ENCODE measurements around the gene MEIKIN.
"Not testable (repeated sequence)": the region's sequence is repeated elsewhere in the genome, so short reads cannot be mapped to it uniquely, and the experiment has no call there.

MEIKIN gene

GRCh38 chr5:131786900-131787692 lies 158.4 kb downstream of the MEIKIN start:
- Mint-ChIP-seq H3K9me3 (no peaks in the 10 kb centered on the region), H3K27me3 (no peaks in the 10 kb centered on the region), H3K27ac (no peak overlapping the region), H3K4me1 (peaks cover 31% of the 10 kb centered on the region), H3K4me3 (no peak overlapping the region)
- DNase-seq (no peak), ATAC-seq (no peak)

GRCh38 chr5:131786036-131786435 lies 159.4 kb downstream of the MEIKIN start:
- H3K4me3 Mint-ChIP-seq = no peak overlapping the region
- no peaks in the 10 kb centered on the region for H3K27me3 Mint-ChIP-seq
- no peak overlapping the region for H3K27ac Mint-ChIP-seq
- no peak for DNase-seq
- no peak for ATAC-seq
- H3K9me3 Mint-ChIP-seq = no peaks in the 10 kb centered on the region
- H3K4me1 Mint-ChIP-seq = peaks cover 28% of the 10 kb centered on the region

- Mint-ChIP-seq H3K27me3 (no peaks in the 10 kb centered on the region), H3K4me3 (no peak overlapping the region), H3K27ac (peak overlapping the region in 1 of 2 donors; percentile 37), H3K4me1 (peaks cover 27% of the 10 kb centered on the region), H3K9me3 (no peaks in the 10 kb centered on the region)
- no peak for DNase-seq
- no peak for ATAC-seq
Measured at GRCh38 chr5:131783874-131784273, 161.6 kb downstream of the MEIKIN start.

- no peak overlapping the region for H3K27ac Mint-ChIP-seq
- DNase-seq = no peak
- peaks cover 27% of the 10 kb centered on the region for H3K4me1 Mint-ChIP-seq
- ATAC-seq = no peak
- H3K27me3 Mint-ChIP-seq = no peaks in the 10 kb centered on the region
- no peaks in the 10 kb centered on the region for H3K9me3 Mint-ChIP-seq
- H3K4me3 Mint-ChIP-seq = no peak overlapping the region
Measured at GRCh38 chr5:131783357-131783756, 162.1 kb downstream of the MEIKIN start.

- H3K4me3 Mint-ChIP-seq = no peak overlapping the region
- ATAC-seq (no peak), DNase-seq (no peak)
- H3K27ac Mint-ChIP-seq = no peak overlapping the region
- H3K4me1 Mint-ChIP-seq = peaks cover 28% of the 10 kb centered on the region
- no peaks in the 10 kb centered on the region for H3K9me3 Mint-ChIP-seq
- H3K27me3 Mint-ChIP-seq = no peaks in the 10 kb centered on the region
Measured at GRCh38 chr5:131782717-131783116, 162.7 kb downstream of the MEIKIN start.

- H3K4me3 Mint-ChIP-seq, H3K27me3 Mint-ChIP-seq, H3K27ac Mint-ChIP-seq, ATAC-seq, DNase-seq, H3K9me3 Mint-ChIP-seq: not testable (repeated sequence)
- peaks cover 15% of the 10 kb centered on the region for H3K4me1 Mint-ChIP-seq
Measured at GRCh38 chr5:131778141-131778540, 167.3 kb downstream of the MEIKIN start.

GRCh38 chr5:131776450-131776849 lies 169.0 kb downstream of the MEIKIN start:
- ATAC-seq (no peak), DNase-seq (no peak)
- Mint-ChIP-seq H3K9me3 (no peaks in the 10 kb centered on the region), H3K27me3 (no peaks in the 10 kb centered on the region), H3K27ac (no peak overlapping the region), H3K4me3 (no peak overlapping the region), H3K4me1 (peaks cover 12% of the 10 kb centered on the region)

GRCh38 chr5:131774652-131775367 lies 170.7 kb downstream of the MEIKIN start:
- no peaks in the 10 kb centered on the region for H3K27me3 Mint-ChIP-seq
- no peak for ATAC-seq
- H3K4me3 Mint-ChIP-seq = no peak overlapping the region

GRCh38 chr5:131773805-131774204 lies 171.7 kb downstream of the MEIKIN start:
- Mint-ChIP-seq H3K27ac (no peak overlapping the region), H3K9me3 (no peaks in the 10 kb centered on the region), H3K4me1 (peaks cover 5% of the 10 kb centered on the region), H3K27me3 (no peaks in the 10 kb centered on the region), H3K4me3 (no peak overlapping the region)
- ATAC-seq (no peak), DNase-seq (no peak)

More at GRCh38 chr5:131774652-131775367, 170.7 kb downstream of the MEIKIN start:
- Mint-ChIP-seq H3K9me3 (no peaks in the 10 kb centered on the region), H3K27ac (no peak overlapping the region), H3K4me1 (peaks cover 5% of the 10 kb centered on the region)
- DNase-seq = no peak

GRCh38 chr5:131771692-131772091 lies 173.8 kb downstream of the MEIKIN start:
- H3K27ac Mint-ChIP-seq = no peak overlapping the region
- no peak for ATAC-seq
- DNase-seq = no peak
- no peaks in the 10 kb centered on the region for H3K4me1 Mint-ChIP-seq
- no peak overlapping the region for H3K4me3 Mint-ChIP-seq
- no peaks in the 10 kb centered on the region for H3K9me3 Mint-ChIP-seq
- H3K27me3 Mint-ChIP-seq = no peaks in the 10 kb centered on the region

GRCh38 chr5:131769961-131770360 lies 175.5 kb downstream of the MEIKIN start:
- Mint-ChIP-seq H3K27ac (no peak overlapping the region), H3K9me3 (no peaks in the 10 kb centered on the region), H3K27me3 (no peaks in the 10 kb centered on the region), H3K4me1 (no peaks in the 10 kb centered on the region), H3K4me3 (no peak overlapping the region)
- DNase-seq = no peak
- ATAC-seq = no peak

- H3K27ac Mint-ChIP-seq = no peak overlapping the region
- no peaks in the 10 kb centered on the region for H3K9me3 Mint-ChIP-seq
- ATAC-seq (no peak), DNase-seq (no peak)
- H3K4me3 Mint-ChIP-seq = no peak overlapping the region
- H3K4me1 Mint-ChIP-seq = no peaks in the 10 kb centered on the region
- no peaks in the 10 kb centered on the region for H3K27me3 Mint-ChIP-seq
Measured at GRCh38 chr5:131769336-131769735, 176.1 kb downstream of the MEIKIN start.

- DNase-seq (no peak), ATAC-seq (no peak)
- Mint-ChIP-seq H3K4me1 (no peaks in the 10 kb centered on the region), H3K4me3 (no peak overlapping the region), H3K9me3 (peaks cover 0 to 14% of the 10 kb centered on the region in 2 donors), H3K27me3 (no peaks in the 10 kb centered on the region), H3K27ac (no peak overlapping the region)
Measured at GRCh38 chr5:131767891-131768290, 177.6 kb downstream of the MEIKIN start.

GRCh38 chr5:131766689-131767088 lies 178.8 kb downstream of the MEIKIN start:
- Mint-ChIP-seq H3K4me3 (no peak overlapping the region), H3K9me3 (peaks cover 0 to 18% of the 10 kb centered on the region in 2 donors), H3K27me3 (no peaks in the 10 kb centered on the region), H3K4me1 (peaks cover 6% of the 10 kb centered on the region), H3K27ac (no peak overlapping the region)
- ATAC-seq (no peak), DNase-seq (no peak)

GRCh38 chr5:131765261-131765660 lies 180.2 kb downstream of the MEIKIN start:
- no peaks in the 10 kb centered on the region for H3K27me3 Mint-ChIP-seq
- peaks cover 7% of the 10 kb centered on the region for H3K4me1 Mint-ChIP-seq
- H3K9me3 Mint-ChIP-seq = peaks cover 0 to 18% of the 10 kb centered on the region in 2 donors
- no peak overlapping the region for H3K4me3 Mint-ChIP-seq
- DNase-seq (no peak), ATAC-seq (no peak)
- H3K27ac Mint-ChIP-seq = no peak overlapping the region

GRCh38 chr5:131763968-131764367 lies 181.5 kb downstream of the MEIKIN start:
- Mint-ChIP-seq H3K27ac (no peak overlapping the region), H3K27me3 (no peaks in the 10 kb centered on the region), H3K9me3 (peaks cover 0 to 18% of the 10 kb centered on the region in 2 donors), H3K4me3 (no peak overlapping the region), H3K4me1 (peaks cover 12% of the 10 kb centered on the region)
- DNase-seq = no peak
- no peak for ATAC-seq

All from stimulated activated naive CD8-positive, alpha-beta T cell treated with anti-CD3 and anti-CD28 coated beads, Interleukin-15, amount 100 ng/mL, for 72 hours (primary cell).